ENCODE data around the gene SBF2. TPM values are rescaled to one million over a fixed set of nuclear protein-coding genes. Genes with fewer than 3 reads are reported as not detected.

The SBF2 gene
- total RNA-seq, 1 experiment from 2014 or later = 30.2 TPM

- peaks cover 11 to 14% of the 10 kb centered on the region in 2 experiments; a peak in 4 of 5 replicates for H3K9me3 Mint-ChIP-seq
These were observed 135.6 kb downstream of the SBF2 start for GRCh38 chr11:10158461-10158860.

More at GRCh38 chr11:10158461-10158860, 135.6 kb downstream of the SBF2 start:
- no peaks in the 10 kb centered on the region for H3K23me2 ChIP-seq (ENCODE audit: insufficient read length, low read depth, low read length, poor library complexity, severe bottlenecking)
- Mint-ChIP-seq H3K27ac (no peak overlapping the region), H3K36me3 (ENCODE audit: insufficient read depth in 1 of 3, low read depth in 3 of 3) (peaks cover 2 to 10% (median 2%) of the 10 kb centered on the region in 3 experiments; a peak in 6 of 7 replicates), H3K27me3 (ENCODE audit: low read depth) (no peaks in the 10 kb centered on the region), H3K4me1 (peaks cover 5 to 16% of the 10 kb centered on the region in 2 experiments), H3K4me3 (no peak overlapping the region)
- H4K20me1 ChIP-seq (ENCODE audit: control insufficient read depth, insufficient read depth, insufficient read length) = no peaks in the 10 kb centered on the region
- no peaks in the 10 kb centered on the region for H3K9me3 ChIP-seq (ENCODE audit: control insufficient read depth, low read depth, low read length)
- no peak overlapping the region for H2BK5ac ChIP-seq (ENCODE audit: insufficient read length, low read length)
- H4K91ac ChIP-seq (ENCODE audit: insufficient read length, low read depth, low read length) = no peak overlapping the region
- no peaks in the 10 kb centered on the region for H3K27me3 ChIP-seq (ENCODE audit: insufficient read depth, low read length)
- H2BK12ac ChIP-seq (ENCODE audit: insufficient read length, low read depth, low read length) = no peak overlapping the region
- H3K56ac ChIP-seq (ENCODE audit: insufficient read length, low read depth, low read length) = no peak overlapping the region
- H3K18ac ChIP-seq (ENCODE audit: insufficient read length, low read depth, low read length) = no peak overlapping the region
- H2BK20ac ChIP-seq (ENCODE audit: low read depth, low read length, poor library complexity, severe bottlenecking) = no peak overlapping the region
- no peak overlapping the region for H3T11ph ChIP-seq (ENCODE audit: low read length)
- DNase-seq = no peak
- H2AK5ac ChIP-seq (ENCODE audit: insufficient read length, low read length) = no peak overlapping the region
- H2BK120ac ChIP-seq (ENCODE audit: low read depth, low read length, poor library complexity, severe bottlenecking) = no peak overlapping the region
- H2BK15ac ChIP-seq (ENCODE audit: low read depth, low read length) = no peak overlapping the region
- H3K4ac ChIP-seq (ENCODE audit: low read depth, low read length) = no peak overlapping the region
- no peaks in the 10 kb centered on the region for H3K4me1 ChIP-seq (ENCODE audit: insufficient read depth, low read length)
- no peak for TF ChIP-seq CTCF (conservative IDR thresholded peaks at IDR 0.05)
- no peak overlapping the region for H3K14ac ChIP-seq (ENCODE audit: insufficient read depth, low read length)
- no peak overlapping the region for H2AFZ ChIP-seq (ENCODE audit: low read length)
- no peak overlapping the region for H3K4me2 ChIP-seq (ENCODE audit: insufficient read depth, insufficient read length, low read length)
- no peaks in the 10 kb centered on the region for H3K79me1 ChIP-seq (ENCODE audit: insufficient read depth, low read depth, low read length, poor library complexity, severe bottlenecking)
- H3K9ac ChIP-seq (ENCODE audit: extremely low read depth, insufficient read length, low read length) = no peak overlapping the region
- H3K27ac ChIP-seq (ENCODE audit: insufficient read length, low read depth, low read length) = no peak overlapping the region
- H3K23ac ChIP-seq (ENCODE audit: insufficient read length, low read depth, low read length) = no peak overlapping the region
- no peak overlapping the region for H4K8ac ChIP-seq (replicated peaks; ENCODE audit: insufficient read length, low read depth, low read length)
- no peaks in the 10 kb centered on the region for H3K79me2 ChIP-seq (ENCODE audit: insufficient read depth, low read length)
- no peak overlapping the region for H4K5ac ChIP-seq (ENCODE audit: insufficient read length, low read depth, low read length)

Data from H9 (cell line).